Gastrocnemius medialis (tissue), 4 donors: ENCODE measurements around the gene MTFR1L. TPM values are rescaled to one million over a fixed set of nuclear protein-coding genes. Genes with fewer than 3 reads are reported as not detected.

ENCODE experiments used
- ATAC-seq, 2 donors: fragments of 150-250 bp; one replicate each; pipeline ENCODE4 v1.9.1; 2016
- DNase-seq, 2 donors: peaks; one replicate each; pipeline ENCODE4 v3.0.0-alpha.2; 2019
- H3K27ac ChIP-seq, 4 donors: fragments of 200-600 bp; sonication (generic); 1 replicate in 1 of 4; 2 replicates in 3 of 4; pipeline ENCODE4 v1.5.1; 2016 to 2018; ENCODE audit warnings: mild to moderate bottlenecking in 2 of 4, moderate library complexity in 1 of 4
- H3K27me3 ChIP-seq, 3 donors: fragments of 200-600 bp; sonication (generic) in 2 of 3; 1 replicate in 1 of 3; 2 replicates in 2 of 3; pipeline versions ENCODE4 v1.5.1 to v1.6.0; 2016 to 2019; ENCODE audit warnings: mild to moderate bottlenecking in 1 of 3, moderate library complexity in 1 of 3
- H3K36me3 ChIP-seq, 2 donors: fragments of 200-600 bp; sonication (generic) in 1 of 2; one replicate each; pipeline ENCODE4 v1.5.1; 2017 to 2018
- H3K4me1 ChIP-seq, 2 donors: fragments of 200-600 bp; sonication (generic) in 1 of 2; one replicate each; pipeline ENCODE4 v1.5.1; 2016 to 2017; ENCODE audit warnings: mild to moderate bottlenecking in 2 of 2
- H3K4me3 ChIP-seq, 4 donors: fragments of 200-600 bp; sonication (generic) in 3 of 4; 1 replicate in 1 of 4; 2 replicates in 3 of 4; pipeline ENCODE4 v1.5.1; 2016 to 2019; ENCODE audit warnings: mild to moderate bottlenecking in 2 of 4
- H3K9me3 ChIP-seq, 3 donors: fragments of 200-600 bp; sonication (generic) in 2 of 3; 1 replicate in 1 of 3; 2 replicates in 2 of 3; pipeline ENCODE4 v1.5.1; 2016 to 2019
- CTCF ChIP-seq, 5 experiments: fragments of 450-650 bp in 3 of 5; fragments of 200-600 bp in 2 of 5; sonication (generic) in 2 of 5; IDR thresholded peaks in 4 of 5; conservative IDR thresholded peaks in 1 of 5; 1 replicate in 4 of 5; 2 replicates in 1 of 5; pipeline ENCODE4 v1.5.1; 2016 to 2019; ENCODE audit warnings: antibody characterized with exemption in 5 of 5, mild to moderate bottlenecking in 3 of 5, moderate library complexity in 3 of 5
- POLR2A ChIP-seq, 2 donors: fragments of 450-650 bp; IDR thresholded peaks; one replicate each; pipeline ENCODE4 v1.6.1; 2017; ENCODE audit warnings: antibody characterized with exemption in 2 of 2, mild to moderate bottlenecking in 2 of 2, moderate library complexity in 2 of 2
- in situ Hi-C, 4 donors: fragments of 200-750 bp; cut with MboI; loops; one replicate each; pipeline versions ENCODE4 v1.15.0 to v1.8.0; 2017; ENCODE audit warnings: low sequenced_read_pairs in 4 of 4
- intact Hi-C: fragments of 100-400 bp; cut with DNase I; formaldehyde crosslinking; loops from one replicate; pipeline ENCODE4 v1.15.1; 2023; ENCODE audit warnings: low total_unique reads
- total RNA-seq, 4 donors: library from RNA; depleted of rRNA; stranded (reverse); fragments of >200 nt; gene quantifications; one replicate each; pipeline versions ENCODE4 v1.1.0 to v1.2.3, GENCODE V29; 2016

MTFR1L gene
- total RNA-seq, 4 donors from 2014 or later = 123 to 186 (median 170) TPM

- no peak overlapping the region for H3K27ac ChIP-seq
- peaks cover 0 to 72% of the 10 kb centered on the region in 2 donors for H3K36me3 ChIP-seq
- ATAC-seq = no peak
- H3K27me3 ChIP-seq = no peaks in the 10 kb centered on the region
- in situ Hi-C loops (no loop called here), intact Hi-C loops (no loop called here)
- peaks cover 9 to 15% of the 10 kb centered on the region in 2 donors for H3K4me1 ChIP-seq
- no peak overlapping the region for H3K4me3 ChIP-seq
- TF ChIP-seq POLR2A (IDR thresholded peaks at IDR 0.05) (no peak), CTCF (IDR thresholded peaks at IDR 0.05 in 4 of 5, conservative IDR thresholded peaks at IDR 0.05 in 1 of 5) (no peak)
- DNase-seq = peak in 1 of 2 donors; percentile 4
- H3K9me3 ChIP-seq = no peaks in the 10 kb centered on the region
Measured at GRCh38 chr1:25813071-25813733, 6.6 kb upstream of the MTFR1L start.

- H3K27me3 ChIP-seq = no peaks in the 10 kb centered on the region
- intact Hi-C loops = no loop called here
- H3K4me3 ChIP-seq = no peak overlapping the region
- peak in 1 of 2 donors; percentile 11 for DNase-seq
- no peaks in the 10 kb centered on the region for H3K9me3 ChIP-seq
- in situ Hi-C loops = no loop called here
- H3K27ac ChIP-seq = no peak overlapping the region
- peaks cover 0 to 67% of the 10 kb centered on the region in 2 donors for H3K36me3 ChIP-seq
- no peak for TF ChIP-seq POLR2A (IDR thresholded peaks at IDR 0.05)
- TF ChIP-seq CTCF (IDR thresholded peaks at IDR 0.05 in 4 of 5, conservative IDR thresholded peaks at IDR 0.05 in 1 of 5) = no peak
- ATAC-seq = no peak
- peaks cover 16 to 22% of the 10 kb centered on the region in 2 donors for H3K4me1 ChIP-seq
Measured at GRCh38 chr1:25813734-25814471, 5.9 kb upstream of the MTFR1L start.

GRCh38 chr1:25814549-25815087 lies 5.1 kb upstream of the MTFR1L start:
- no peak for TF ChIP-seq CTCF (IDR thresholded peaks at IDR 0.05 in 4 of 5, conservative IDR thresholded peaks at IDR 0.05 in 1 of 5)
- H3K4me1 ChIP-seq = peaks cover 19 to 27% of the 10 kb centered on the region in 2 donors
- in situ Hi-C loops = no loop called here
- no peak overlapping the region for H3K27ac ChIP-seq
- ATAC-seq = no peak
- no peaks in the 10 kb centered on the region for H3K9me3 ChIP-seq
- intact Hi-C loops = no loop called here
- peaks cover 0 to 60% of the 10 kb centered on the region in 2 donors for H3K36me3 ChIP-seq
- H3K27me3 ChIP-seq = no peaks in the 10 kb centered on the region
- DNase-seq = peak in 1 of 2 donors; percentile 8
- H3K4me3 ChIP-seq = no peak overlapping the region

- intact Hi-C loops (no loop called here), in situ Hi-C loops (no loop called here)
- Histone ChIP-seq H3K27ac (no peak overlapping the region), H3K9me3 (no peaks in the 10 kb centered on the region), H3K4me1 (peaks cover 18 to 23% of the 10 kb centered on the region in 2 donors), H3K36me3 (peaks cover 0 to 52% of the 10 kb centered on the region in 2 donors), H3K27me3 (no peaks in the 10 kb centered on the region), H3K4me3 (no peak overlapping the region)
- TF ChIP-seq CTCF (IDR thresholded peaks at IDR 0.05 in 4 of 5, conservative IDR thresholded peaks at IDR 0.05 in 1 of 5) = no peak
- no peak for TF ChIP-seq POLR2A (IDR thresholded peaks at IDR 0.05)
- ATAC-seq = no peak
- DNase-seq = peak in 1 of 2 donors; percentile 13
Measured at GRCh38 chr1:25815208-25816111, 4.3 kb upstream of the MTFR1L start.
